ENCODE results near the gene RLBP1.
A peak's percentile ranks its signal among the peaks of the same experiment; 100 is the strongest.
"Not testable (repeated sequence)": the region's sequence is repeated elsewhere in the genome, so short reads cannot be mapped to it uniquely, and the experiment has no call there.

Gene RLBP1

DNA sequence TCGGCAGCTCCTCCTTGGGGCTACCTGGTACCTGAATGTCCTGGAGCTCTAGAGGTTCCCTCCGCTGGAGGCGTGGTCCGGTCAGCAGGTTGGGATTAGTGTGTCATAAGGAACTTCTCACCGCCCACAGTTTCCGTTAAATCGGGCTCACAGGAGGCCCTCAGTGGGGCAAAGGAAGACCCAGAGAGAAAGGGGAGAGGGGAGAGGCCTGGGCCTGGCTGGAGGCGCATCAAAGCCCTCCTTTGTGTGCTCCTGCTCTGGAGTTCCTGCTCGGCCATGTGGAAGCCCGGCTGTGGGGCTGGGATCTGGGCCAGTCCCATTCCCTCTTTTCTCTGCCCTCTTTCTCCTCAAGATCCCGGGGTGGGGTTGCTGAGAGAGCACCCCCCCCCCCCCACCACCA lies at the start of gene RLBP1:
Gene RLBP1, minus strand, starts transcription at position 37 of the 400 bp plus-strand sequence. CDS start 2,604 bp downstream, outside the sequence.
- no peak for DNase-seq (ENCODE audit: low read depth)

DNA sequence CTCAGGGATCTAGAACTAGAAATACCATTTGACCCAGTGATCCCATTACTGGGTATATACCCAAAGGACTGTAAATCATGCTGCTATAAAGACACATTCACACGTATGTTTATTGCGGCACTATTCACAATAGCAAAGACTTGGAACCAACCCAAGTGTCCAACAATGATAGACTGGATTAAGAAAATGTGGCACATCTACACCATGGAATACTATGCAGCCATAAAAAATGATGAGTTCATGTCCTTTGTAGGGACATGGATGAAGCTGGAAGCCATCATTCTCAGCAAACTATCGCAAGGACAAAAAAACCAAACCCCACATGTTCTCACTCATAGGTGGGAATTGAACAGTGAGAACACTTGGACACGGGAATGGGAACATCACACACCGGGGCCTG lies 28.8 kb upstream of the RLBP1 start:
- DNase-seq (ENCODE audit: low read depth), result not testable (repeated sequence)

DNA sequence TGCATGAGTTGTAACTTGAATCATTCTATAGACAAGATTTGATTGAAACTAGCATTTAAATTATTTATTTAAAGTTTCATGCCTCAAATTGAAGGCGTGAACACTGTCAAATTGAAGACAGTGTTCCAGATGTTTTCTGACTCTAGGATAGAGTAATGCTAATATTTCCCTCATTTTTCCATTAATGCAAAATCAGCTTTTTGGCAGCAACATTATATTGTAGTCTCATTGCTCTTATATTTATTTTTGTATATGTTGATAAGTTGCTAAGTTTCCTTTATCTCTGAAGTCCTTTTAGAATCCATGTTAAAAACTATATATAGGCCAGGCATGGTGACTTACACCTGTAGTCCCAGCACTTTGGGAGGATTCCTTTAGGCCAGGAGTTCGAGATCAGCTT lies 27.2 kb upstream of the RLBP1 start:
- no peak for DNase-seq (ENCODE audit: low read depth)

DNA sequence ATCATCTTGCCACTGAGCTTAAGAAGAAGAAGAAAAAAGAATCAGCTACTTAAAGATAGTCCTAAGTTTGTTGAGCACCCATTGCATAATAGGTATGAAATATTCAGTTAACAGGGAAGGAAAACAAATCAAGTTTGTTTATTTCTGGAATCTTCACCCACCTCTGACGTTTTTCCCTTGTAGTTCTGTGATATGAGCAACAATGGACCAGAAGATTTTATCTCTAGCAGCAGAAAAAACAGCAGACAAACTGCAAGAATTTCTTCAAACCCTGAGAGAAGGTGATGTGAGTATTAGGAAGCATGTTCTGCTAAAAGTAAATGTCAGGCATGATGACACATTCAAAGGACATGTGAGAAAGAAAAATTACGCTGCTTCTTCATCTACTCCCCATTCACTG lies 26.1 kb upstream of the RLBP1 start:
- DNase-seq (ENCODE audit: low read depth), result no peak

DNA sequence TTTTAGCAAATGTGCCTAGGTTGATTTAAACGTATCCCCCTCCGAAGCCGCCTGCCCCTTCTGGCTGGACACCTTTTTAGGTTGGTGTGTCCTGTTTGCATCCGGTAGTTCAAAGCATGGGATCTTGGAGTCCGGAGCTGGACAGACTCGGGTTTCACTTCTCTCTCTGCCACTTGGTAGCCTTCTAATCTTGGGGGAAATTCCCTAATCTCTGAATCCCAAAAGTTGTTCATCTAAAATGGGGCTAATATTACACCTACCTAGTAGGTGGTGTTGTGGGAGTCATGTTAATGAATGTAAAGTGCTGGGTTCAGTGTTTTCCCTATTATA lies 23.2 kb upstream of the RLBP1 start:
- DNase-seq (ENCODE audit: low read depth), result no peak

DNA sequence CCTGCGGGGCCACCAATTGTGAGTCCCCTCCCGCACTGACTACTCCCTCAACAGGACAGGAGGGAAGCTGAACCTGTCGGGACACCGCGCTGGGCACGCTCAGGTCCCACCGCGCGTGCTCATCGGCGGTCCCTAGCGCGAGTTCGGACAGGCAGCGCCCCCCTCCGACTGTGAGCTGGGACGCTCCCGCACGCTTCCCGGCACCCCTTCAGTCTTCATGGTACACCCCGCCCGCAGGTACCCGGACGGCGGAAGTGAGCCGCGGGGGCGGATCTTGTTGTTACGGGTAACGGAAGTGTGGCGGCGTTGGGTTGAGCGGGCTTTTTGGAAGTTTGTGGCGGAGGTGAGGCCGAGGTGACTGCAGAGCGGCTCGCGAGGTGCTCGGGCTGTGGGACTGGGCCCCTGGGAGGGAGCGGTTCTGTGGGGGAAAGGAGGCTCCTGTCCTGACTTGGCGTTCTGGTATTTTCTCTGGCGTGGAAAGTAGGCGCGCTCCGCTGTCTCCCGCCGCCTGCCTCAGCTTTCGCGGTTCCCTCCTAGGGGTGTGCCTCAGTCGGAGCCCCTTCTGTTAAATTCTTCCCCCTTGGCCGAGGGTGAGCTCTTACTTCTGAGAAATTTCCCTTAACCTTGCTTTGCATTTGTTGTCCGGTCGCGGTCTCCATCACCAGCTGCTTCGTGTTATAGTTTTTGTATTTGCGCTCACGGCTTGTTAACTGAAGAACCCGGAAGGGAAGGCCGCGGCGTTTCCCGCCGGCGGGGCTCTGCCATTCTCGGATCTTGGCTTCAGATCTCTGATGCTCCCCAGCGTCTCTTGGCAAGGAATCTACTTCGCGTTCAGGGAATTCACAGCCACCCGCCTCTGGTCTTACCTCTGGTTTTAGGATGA lies 22.6 kb upstream of the RLBP1 start, which contains the start of gene FANCI:
Gene FANCI, plus strand, starts transcription at position 289 of the 883 bp plus-strand sequence. CDS start 3,669 bp downstream, outside the sequence.
- DNase-seq (ENCODE audit: low read depth), result peak; percentile 96

DNA sequence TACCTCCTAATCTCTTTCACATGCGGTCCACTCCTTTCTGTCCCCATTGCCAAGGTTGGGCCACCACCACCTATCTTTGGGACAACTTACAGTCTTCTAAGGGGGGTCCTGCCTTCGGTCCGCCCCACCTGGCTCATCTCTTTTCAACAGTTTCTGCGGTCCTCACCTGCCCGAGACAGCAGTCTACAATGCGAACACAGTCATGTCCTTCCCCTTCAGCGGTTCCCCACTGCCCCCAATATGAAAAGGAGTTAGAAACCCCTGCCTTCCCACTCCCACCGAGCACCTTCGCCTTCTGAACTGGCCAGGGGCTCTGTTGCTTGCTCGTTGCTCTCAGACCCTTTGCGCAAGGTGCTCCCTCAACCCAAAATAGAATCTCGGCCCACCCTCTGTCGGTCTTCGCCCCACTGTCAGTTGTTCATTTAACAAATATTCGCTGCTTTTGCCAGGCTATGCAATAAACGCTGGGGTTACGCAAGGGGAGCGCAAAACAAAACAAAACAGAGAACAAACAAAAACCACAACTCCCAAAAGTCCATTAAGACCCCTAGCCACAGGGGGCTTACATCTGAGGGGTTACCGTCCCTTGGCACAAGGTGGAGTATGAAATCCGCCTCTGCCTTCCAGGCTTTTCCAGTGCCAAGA lies 21.8 kb upstream of the RLBP1 start:
- no peak for DNase-seq (ENCODE audit: low read depth)

DNA sequence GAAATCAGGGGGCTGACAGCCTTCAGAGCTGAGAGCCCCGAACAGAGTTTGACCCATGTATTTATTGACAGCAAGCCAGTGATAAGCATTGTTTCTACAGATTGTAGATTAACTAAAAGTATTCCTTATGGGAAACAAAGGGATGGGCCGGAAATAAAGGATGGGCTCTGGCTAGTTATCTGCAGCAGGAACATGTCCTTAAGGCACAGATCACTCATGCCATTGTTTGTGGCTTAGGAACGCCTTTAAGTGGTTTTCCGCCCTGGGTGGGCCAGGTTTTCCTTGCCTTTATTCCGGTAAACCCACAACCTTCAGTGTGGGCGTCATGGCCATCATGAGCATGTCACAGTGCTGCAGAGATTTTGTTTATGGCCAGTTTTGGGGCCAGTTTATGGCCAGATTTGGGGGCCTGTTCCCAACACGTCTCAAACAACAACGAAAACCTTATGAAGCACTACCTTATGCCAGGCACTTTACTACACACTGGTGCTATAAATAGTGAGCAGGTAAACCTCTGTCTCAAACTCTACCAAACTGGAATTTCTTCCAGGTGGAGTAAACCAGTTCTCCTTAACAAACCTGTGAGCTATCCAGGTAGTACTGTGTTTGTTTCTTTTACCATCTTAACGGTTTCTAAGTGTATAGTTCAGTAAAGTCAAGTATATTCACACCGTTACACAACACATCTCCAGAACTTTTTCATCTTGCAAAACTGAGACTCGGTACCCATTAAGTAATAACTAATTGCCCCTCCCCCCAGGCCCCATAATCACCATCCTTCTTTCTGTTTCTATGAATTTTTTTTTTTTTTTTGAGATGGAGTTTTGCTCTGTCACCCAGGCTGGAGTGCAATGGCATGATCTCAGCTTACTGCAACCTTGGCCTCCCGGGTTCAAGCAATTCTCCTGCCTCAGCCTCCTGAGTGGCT lies 18.8 kb upstream of the RLBP1 start:
- DNase-seq (ENCODE audit: low read depth), result not testable (repeated sequence)

DNA sequence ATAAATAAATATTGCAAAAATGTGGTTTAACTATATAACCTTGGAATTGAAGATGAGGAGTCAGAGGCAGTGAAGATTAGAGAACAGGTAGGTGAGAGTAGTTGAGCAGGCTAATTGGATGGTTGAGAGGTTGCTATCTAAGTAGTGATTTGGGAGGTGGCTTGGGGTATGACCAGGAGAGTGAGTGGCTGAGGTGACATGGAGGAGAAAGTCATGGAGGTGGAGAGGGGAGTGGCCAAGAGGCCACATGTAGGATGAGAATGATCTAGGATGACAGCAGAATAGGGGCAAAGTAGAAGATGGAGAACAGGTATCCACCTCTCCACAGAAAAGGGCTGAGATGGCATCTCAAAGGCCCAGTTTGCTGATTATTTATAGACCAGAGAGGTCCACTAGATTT lies 10.5 kb upstream of the RLBP1 start:
- DNase-seq (ENCODE audit: low read depth), result no peak

DNA sequence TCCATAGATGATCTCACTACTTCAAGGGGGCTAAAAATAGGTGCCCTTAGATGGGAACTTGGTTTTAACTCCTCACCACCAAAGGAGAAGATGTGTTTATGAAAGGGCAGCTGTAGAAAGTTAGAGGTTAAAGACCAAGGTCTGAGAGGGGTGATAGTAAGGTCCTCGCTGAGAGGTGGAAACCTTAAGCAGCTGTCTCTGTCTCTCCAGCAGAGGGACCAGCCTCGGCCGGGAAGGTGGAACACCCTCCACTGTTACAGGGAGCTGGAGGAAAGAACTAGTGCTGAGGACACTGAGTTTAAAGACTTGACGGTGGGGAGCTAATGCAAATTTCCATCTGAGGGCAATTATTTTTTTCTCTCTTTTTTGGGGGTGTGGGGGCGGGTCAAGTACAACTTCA lies 8.9 kb upstream of the RLBP1 start:
- DNase-seq (ENCODE audit: low read depth), result no peak

DNA sequence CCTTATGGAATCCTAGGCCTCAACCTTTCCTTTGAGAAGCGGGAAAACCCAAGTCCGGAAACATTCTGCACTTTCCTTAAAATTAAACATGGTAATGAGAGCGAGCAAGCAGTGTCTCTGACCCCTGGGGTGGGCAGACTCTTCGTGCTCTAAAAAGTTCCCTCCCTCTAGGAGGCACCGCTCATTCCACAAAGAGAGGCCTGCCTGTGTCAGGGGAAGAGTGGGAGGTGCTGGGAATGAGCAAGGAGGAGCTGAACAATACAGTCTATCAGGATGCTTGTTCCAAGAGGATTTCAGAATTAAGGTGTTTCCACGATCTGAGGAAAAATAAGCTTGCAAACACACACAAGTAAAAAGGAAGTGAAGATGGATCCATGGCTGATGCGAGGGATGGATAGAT lies 6.0 kb upstream of the RLBP1 start:
- DNase-seq (ENCODE audit: low read depth), result no peak

DNA sequence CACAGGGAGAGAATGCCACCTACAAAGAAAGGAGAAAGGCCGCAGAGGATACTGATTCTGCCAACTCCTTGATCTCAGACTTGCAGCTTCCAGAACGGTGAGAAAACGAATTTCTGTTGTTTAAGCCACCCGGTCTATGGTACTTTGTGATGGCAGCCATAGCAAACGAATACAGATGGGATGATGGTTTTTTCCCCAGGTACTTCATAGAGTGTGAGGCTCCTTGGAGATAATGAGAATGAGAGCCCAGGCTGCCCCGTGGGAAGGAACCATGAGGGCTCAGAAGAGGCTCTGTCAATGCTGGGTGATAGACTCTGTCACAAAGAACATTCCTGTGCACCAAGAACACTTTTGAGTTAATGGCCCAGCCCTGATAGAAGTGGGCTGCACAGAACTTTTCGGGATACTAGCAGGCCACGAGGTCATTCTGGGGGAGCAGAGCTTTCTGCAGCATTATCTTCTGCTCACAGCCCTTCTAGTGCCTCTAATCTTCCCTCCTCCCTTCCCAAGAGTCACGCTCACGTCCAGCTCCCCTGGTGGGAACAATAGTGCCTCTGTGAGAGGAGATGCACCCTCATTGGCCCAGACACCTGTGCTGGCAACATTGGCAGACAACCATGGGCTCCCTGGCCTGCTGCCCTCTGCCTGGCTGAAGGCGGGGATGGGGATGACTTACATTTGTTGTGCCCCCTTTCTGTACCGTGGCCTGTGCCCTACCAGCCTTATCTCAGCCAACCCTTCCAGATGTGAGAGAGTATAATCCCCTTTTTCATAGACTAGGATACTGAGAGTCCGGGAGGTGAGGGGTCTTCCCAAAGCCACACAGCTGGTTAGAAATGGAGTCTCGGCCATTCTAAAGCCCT lies 5.2 kb upstream of the RLBP1 start:
- DNase-seq (ENCODE audit: low read depth), result no peak

DNA sequence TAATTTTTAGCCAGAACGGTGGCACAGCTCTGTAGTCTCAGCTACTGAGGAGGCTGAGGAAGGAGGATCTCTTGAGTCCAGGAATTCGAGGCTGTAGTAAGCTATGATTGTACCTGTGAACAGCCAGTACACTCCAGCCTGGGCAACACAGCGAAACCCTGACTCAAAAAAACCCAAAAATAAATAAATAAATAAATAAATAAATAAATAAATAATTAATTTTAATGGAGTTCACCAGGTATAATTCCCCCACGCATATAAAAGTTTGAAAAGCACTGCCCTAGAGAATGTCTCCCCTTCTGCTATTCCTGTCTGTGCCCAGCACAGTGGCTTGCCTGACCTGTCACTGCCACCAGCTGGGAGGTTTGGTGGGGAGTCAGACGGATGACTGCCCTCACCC lies 4.2 kb upstream of the RLBP1 start:
- no peak for DNase-seq (ENCODE audit: low read depth)

DNA sequence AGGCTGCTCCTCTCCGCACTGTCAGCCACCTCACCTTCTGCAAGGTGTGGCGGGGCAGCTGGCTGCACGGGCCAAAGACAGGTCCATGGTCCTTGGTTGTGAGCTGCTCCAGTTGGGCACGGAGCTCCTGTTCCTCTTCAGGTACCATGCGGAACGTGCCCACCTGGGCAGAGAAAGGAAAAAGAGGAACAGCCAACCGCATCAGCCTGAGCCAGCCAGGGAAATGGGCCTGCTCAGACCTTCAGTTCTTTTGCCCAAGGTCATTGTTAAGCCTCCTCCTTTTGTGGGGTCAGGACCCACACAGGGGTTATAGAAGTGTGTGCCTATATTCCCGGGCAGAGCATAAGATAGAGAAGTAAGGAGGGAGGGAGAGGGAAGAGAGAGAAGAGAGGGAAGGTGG lies 2.8 kb downstream of the RLBP1 start:
- no peak for DNase-seq (ENCODE audit: low read depth)

DNA sequence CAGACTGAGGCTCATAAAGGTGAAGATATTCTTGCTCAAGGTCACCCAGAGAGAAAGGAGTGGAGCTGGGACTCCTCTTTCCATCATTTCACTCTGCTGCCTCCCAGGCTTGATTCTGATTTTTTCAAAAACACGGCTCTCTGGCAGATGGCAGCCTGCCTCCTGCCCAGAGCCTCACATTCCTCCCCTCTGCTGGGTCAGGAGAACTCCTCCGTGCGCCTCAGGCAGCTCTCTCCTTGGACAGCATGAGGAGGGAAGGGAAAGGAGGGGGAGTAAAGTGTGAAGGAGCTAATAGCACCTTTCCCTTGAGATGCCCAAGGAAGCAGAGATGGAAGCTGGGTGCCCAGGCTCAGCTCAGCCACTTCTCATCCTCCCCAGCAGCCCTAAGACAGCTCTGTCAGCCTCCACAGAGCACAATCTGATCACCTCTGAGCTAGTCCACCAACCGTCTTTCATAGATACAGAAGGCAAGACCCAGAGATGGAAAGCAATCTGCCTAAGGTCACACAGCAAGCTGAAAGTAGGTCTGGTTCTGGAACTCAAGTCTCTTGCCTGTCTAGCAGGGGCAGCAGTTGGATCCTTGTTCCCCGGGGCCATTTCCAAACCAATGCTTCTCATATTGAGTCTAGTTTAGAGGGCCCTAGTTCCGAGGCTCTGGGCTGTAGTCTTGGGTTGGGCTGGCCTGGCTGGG lies 3.5 kb downstream of the RLBP1 start:
- no peak for DNase-seq (ENCODE audit: low read depth)

DNA sequence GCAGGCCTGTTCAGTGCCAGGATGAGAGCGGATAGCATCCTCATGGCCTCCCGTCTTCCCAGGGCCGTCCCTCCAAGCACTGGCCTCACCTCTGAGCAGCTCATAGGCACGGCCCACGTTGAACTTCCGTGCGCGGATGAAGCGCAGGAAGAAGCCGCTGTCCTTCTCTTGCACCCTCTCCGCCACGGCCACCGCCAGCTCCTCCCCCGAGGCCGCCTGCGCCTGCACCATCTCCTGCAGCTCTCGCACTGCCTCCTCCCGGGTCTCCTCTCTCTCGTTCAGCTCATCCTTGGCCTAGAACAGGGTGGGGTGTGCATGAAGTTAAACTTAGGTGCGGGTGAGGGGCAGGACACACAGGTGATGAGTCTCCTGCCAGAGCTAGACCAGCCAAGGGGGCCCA lies 4.3 kb downstream of the RLBP1 start:
- no peak for DNase-seq (ENCODE audit: low read depth)

DNA sequence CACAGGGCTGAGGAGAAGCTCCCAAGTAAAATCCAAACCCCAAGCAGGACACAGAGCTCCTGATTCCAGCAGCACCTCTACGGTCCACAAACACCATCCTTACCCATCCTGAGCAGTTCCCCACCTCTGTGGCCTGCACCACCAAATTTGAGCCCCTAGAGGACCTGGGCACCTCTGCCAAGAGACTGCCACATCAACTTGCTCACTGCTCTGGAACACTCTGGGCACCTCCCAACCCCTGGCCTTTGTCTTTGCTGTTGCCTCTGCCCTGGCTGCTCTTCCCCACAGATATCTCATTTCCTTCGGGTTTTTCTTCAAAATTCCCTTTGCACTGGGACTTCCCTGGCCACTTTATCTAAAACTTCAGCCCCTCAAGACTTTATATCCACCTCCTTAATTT lies 5.8 kb downstream of the RLBP1 start:
- DNase-seq (ENCODE audit: low read depth), result no peak

DNA sequence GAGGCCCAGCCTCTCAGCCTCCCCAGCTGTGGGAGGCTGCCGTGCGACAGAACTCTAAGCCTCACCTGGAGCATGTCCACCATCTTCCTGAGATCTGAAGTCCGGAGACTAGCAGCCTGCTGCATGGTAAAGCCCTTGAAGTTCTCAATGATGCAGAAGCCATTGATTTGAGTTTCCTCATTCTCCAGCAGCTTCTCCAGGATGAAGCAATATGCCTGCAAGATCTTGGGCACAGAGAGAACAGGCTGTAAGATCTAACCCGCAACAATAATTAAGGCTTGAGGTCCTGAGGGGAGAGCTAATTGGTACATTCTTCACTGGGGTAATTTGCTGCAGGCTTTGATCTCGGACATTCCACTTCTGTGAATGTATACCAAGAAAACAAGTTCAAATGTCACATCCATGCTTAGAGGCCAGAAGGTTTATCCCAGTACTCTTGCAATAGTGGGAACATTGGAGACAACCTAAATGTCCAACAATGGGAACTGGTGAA lies 9.7 kb downstream of the RLBP1 start:
- DNase-seq (ENCODE audit: low read depth), result no peak

DNA sequence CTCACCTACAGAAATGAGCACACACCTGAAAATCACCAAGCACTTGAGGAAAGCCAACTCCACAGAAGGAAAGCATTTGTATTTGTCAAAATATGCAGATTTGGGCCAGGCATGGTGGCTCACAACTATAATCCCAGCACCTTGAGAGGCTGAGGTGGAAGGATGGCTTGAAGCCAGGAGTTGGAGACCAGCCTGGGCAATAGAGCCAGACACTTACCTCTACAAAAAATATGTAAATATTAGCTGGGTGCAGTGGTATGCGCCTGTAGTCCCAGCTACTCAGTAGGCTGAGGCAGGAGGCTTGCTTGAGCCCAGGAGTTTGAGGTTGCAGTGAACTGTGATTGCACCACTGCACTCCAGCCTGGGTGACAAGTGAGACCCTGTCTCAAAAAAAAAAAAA lies 12.3 kb downstream of the RLBP1 start:
- DNase-seq (ENCODE audit: low read depth), result no peak

DNA sequence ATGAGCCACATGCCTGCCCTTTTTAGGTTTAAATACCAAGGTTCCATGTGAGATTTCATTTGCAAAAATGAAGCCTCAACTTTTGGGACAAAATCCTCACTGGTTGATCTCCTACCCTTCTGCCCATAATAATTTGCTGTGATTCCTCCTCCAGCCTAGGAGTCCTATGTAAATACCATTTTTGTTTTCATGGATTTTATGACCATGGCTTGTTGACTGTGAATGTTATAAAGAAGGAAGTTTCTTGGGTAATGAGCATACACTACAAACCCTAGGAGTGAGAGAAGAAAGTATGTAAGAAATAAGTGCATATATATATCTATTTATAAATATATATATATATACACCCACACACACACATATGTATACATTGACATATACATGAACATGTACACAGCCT lies 13.1 kb downstream of the RLBP1 start:
- no peak for DNase-seq (ENCODE audit: low read depth)

DNA sequence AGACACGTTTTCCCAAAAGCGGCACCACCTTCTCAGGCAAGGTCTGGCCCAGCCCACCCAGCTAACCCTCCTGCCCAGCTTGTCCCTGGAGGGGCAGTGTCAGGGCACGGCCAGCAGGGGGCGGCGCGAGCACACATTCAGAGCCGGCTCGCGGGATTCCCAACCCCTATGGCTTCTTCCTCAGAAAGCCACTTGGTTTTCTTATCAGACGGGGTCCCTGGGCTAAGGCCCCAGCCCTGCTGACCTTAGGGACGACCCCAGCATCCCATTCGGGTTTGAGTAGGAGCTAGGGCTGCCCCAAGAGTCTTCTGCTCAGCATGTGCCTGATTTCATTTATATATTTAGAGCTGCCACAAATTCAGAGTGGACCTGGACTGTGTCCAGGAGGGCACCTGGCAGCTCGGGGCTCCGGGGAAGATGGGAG lies 14.5 kb downstream of the RLBP1 start:
- DNase-seq (ENCODE audit: low read depth), result peak; percentile 58

Data from stimulated activated CD4-positive, alpha-beta T cell treated with anti-CD3 and anti-CD28 coated beads, Interleukin-2, amount 100 ng/mL, for 4 hours (primary cell).